ENCODE results near the gene AP4E1. TPM values are rescaled to one million over a fixed set of nuclear protein-coding genes. Genes with fewer than 3 reads are reported as not detected.

Gene AP4E1
- total and polyA plus RNA-seq, 2 of the 8 experiments (the other 6 are each of a cell fraction or from before 2014, with no cell fraction given): 1.4 to 10.9 TPM

DNA sequence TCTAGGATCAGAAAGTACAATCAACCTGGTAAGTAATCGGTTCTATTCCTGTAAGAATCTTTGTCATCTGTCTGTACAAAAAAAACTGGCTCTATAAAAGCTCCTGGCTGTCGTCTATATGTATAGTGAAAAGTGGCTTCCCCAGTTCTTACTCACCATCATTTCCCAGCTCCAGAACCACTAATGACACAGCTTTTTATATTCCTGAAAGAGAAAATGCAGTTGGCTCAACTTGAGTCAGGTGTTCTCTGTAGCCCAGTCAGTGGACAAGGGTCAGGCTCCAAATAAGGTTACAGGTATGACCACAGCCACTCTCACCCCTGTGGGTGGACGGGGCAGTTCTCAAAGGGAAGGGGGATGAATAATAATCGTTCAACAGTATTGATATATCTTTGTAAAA, 85.1 kb downstream of the AP4E1 start:
- CTCF ChIA-PET (ENCODE audit: partially characterized antibody): no interaction called here
- TF ChIP-seq BCL11A (IDR thresholded peaks at IDR 0.05; ENCODE audit: low read depth in 2 of 2, low read length in 2 of 2) (no peak), YY1 (IDR thresholded peaks at IDR 0.05; ENCODE audit: low read depth, low read length) (no peak), RXRA (IDR thresholded peaks at IDR 0.05; ENCODE audit: insufficient read depth, low read depth, low read length) (no peak), PHF8 (conservative IDR thresholded peaks at IDR 0.05; ENCODE audit: low read depth, low read length) (no peak), SP1 (IDR thresholded peaks at IDR 0.05; ENCODE audit: low read depth, low read length) (no peak), CHD2 (IDR thresholded peaks at IDR 0.05; ENCODE audit: low read length) (no peak)

More for the DNA sequence above, 85.1 kb downstream of the AP4E1 start:
- H3K14ac ChIP-seq (ENCODE audit: insufficient read length): no peak overlapping the region
- no peaks in the 10 kb centered on the region for H3K79me2 ChIP-seq (ENCODE audit: control insufficient read depth in 1 of 2, insufficient read depth in 2 of 2, low read length in 2 of 2)
- H3K4ac ChIP-seq (replicated peaks; ENCODE audit: insufficient read length, low read depth, low read length): no peak overlapping the region
- no peaks in the 10 kb centered on the region for H3K23me2 ChIP-seq (ENCODE audit: low read depth, low read length)
- H3K56ac ChIP-seq (replicated peaks; ENCODE audit: insufficient read length, low read depth, low read length): no peak overlapping the region
- no peaks in the 10 kb centered on the region for H3K27me3 ChIP-seq (replicated peaks in 1 of 4; ENCODE audit: control insufficient read depth in 3 of 4, extremely low read depth in 1 of 4, insufficient read depth in 3 of 4, low read length in 3 of 4)
- FAIRE-seq (no peak), DNase-seq (ENCODE audit: low read depth in 1 of 2, low spot score in 2 of 2) (no peak)
- H2BK5ac ChIP-seq (ENCODE audit: low read depth, low read length): no peak overlapping the region
- no peak overlapping the region for H2BK120ac ChIP-seq (replicated peaks; ENCODE audit: low read depth, low read length)
- WGBS, 2 experiments (ENCODE audit: extremely low coverage in 1 of 2, insufficient coverage in 1 of 2, insufficient read length in 1 of 2, insufficient replicate concordance in 2 of 2, low coverage in 1 of 2, low lambda C conversion rate in 2 of 2, missing lambda C conversion rate in 1 of 2): 68% methylated on average over 4 of the region's 4 CpGs; no CpG with 5 or more reads in 1 of the 2 experiments
- no peak overlapping the region for H2BK15ac ChIP-seq (ENCODE audit: low read length)
- H3K9me3 ChIP-seq (ENCODE audit: insufficient read depth in 2 of 2, low read depth in 1 of 2, low read length in 1 of 2): no peaks in the 10 kb centered on the region
- no peak overlapping the region for H2AFZ ChIP-seq (ENCODE audit: low read length)
- H3K4me3 ChIP-seq (ENCODE audit: extremely low read depth in 1 of 4, insufficient read depth in 2 of 4, low read depth in 3 of 4, low read length in 4 of 4): no peak overlapping the region
- H2AK5ac ChIP-seq (ENCODE audit: low read depth, low read length): no peak overlapping the region
- no peaks in the 10 kb centered on the region for H3K4me1 ChIP-seq (replicated peaks in 1 of 4; ENCODE audit: control insufficient read depth in 3 of 4, insufficient read depth in 4 of 4, low read length in 3 of 4)
- peaks cover 4% of the 10 kb centered on the region; the same call in 1 of the 2 replicates for H3K79me1 ChIP-seq (ENCODE audit: low read depth, low read length)
- no peak overlapping the region for H3K4me2 ChIP-seq (ENCODE audit: insufficient read depth in 1 of 2, low read depth in 2 of 2, low read length in 2 of 2)
- H2BK20ac ChIP-seq (ENCODE audit: low read length): no peak overlapping the region
- H3K18ac ChIP-seq (ENCODE audit: extremely low read depth, low read length): no peak overlapping the region
- no peak overlapping the region for H2BK12ac ChIP-seq (ENCODE audit: low read depth, low read length)
- H3K27ac ChIP-seq (ENCODE audit: low read depth, low read length): no peak overlapping the region
- no peaks in the 10 kb centered on the region for H3K36me3 ChIP-seq (ENCODE audit: control insufficient read depth in 2 of 4, insufficient read depth in 4 of 4, low read length in 3 of 4)
- H4K20me1 ChIP-seq (replicated peaks in 1 of 2; ENCODE audit: control insufficient read depth in 1 of 2, insufficient read depth in 2 of 2, low read length in 2 of 2): no peaks in the 10 kb centered on the region
- H4K91ac ChIP-seq (replicated peaks; ENCODE audit: insufficient read length, low read length): no peak overlapping the region
- POLR2A ChIA-PET (ENCODE audit: partially characterized antibody): no interaction called here
- no peak overlapping the region for H3K23ac ChIP-seq (ENCODE audit: insufficient read length)
- no peak overlapping the region for H4K8ac ChIP-seq (ENCODE audit: extremely low read depth, insufficient read depth, low read length)
- H3K9ac ChIP-seq (replicated peaks in 1 of 4; ENCODE audit: extremely low read depth in 1 of 4, low read depth in 3 of 4, low read length in 3 of 4): no peak overlapping the region
- H4K5ac ChIP-seq (ENCODE audit: insufficient read length, low read depth, low read length): no peak overlapping the region
